Measurements from ENCODE around the gene ZNF480.
A peak's percentile ranks its signal among the peaks of the same experiment; 100 is the strongest.
"Not testable (repeated sequence)": the region's sequence is repeated elsewhere in the genome, so short reads cannot be mapped to it uniquely, and the experiment has no call there.

Gene ZNF480

DNA sequence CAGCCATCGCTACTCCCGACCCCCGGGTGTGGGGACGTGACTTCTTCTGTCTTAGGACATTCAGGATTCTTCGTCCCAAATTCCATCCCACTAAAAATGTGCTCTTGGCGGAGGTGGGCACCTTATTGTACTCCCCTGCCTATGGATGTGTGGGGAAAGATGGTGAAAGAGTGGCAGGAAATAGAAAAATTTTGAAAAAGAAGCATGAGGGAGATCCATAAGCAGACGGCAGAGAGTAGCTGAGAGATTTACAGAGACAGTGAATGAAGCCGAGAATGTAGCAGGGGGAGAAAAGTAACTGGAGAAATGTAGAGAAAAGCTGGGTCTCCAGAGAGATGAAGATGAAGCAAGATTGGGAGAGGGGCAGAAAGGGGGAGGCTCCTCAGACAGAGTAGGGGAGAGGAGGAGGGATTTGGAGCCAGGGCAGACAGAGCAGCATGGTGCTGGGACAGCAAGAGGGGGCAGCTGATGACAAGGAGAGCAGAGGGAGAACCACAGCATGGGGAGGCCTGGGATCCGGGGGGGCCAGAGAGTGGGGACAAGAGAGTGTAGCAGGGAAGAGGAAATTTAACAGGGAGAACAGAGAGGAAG lies 39.9 kb downstream of the ZNF480 start:
- DNase-seq (ENCODE audit: low read depth in 2 of 2) = no peak

DNA sequence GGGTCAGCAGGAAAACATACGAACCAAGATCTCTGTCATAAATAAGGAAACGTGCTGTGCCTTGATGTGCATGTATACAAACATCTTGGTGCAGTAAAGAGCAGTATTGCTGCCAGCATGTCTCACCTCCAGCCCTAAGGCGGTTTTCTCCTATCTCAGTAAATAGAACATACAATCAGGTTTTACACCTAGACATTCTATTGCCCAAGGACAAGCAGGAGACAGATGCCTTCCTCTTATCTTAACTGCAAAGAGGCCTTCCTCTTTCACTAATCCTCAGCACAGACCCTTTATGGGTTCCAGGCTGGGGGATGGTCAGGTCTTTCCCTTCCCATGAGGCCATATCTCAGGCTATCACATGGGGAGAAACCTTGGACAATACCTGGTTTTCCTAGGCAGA lies 42.1 kb downstream of the ZNF480 start:
- DNase-seq (ENCODE audit: low read depth in 2 of 2) = not testable (repeated sequence)

DNA sequence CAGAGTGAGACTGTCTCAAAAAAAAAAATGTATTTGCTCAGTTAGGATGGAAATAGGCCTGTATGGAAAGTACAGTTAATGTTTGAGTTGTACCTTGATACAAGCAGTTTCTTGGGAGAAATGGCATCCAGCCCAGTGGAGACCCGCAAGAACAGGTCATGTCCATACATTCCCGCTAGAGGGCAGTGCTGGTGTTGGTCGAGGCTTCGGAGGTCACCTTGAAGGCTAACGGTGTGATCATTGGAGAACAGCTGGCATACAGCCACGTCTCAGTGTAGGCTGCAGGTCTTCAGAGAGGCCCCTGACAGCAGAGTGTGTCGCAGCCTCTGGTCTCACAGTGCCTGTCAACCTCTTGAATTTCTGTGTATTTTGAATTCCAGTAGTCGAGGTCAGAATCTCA lies 46.6 kb downstream of the ZNF480 start:
- DNase-seq (ENCODE audit: low read depth in 2 of 2) = peak in 1 of 2 experiments; percentile 24

GRCh38 chr19:52345162-52345561 lies 48.2 kb downstream of the ZNF480 start:
- DNase-seq (ENCODE audit: low read depth in 2 of 2) = no peak

DNA sequence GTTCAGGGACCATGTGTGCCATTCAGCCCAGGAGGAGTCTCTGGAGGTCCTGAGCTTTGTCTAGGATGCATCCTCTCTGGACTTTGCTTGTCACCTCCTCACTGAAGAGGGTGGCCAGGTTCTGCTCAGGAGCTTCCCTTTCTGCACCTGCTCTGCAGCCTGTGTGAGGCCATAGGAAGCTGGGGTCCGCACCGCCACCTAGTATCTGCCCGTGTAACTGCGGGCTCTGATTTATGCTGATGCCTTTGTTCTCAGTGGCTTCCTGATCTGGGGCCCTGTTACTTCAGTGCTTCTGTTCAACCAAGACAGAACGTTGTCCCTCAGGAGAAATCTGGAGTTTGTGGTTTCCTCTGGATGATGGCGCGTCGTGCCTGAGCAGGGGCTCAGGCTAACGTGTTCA lies 54.5 kb downstream of the ZNF480 start:
- no peak for DNase-seq (ENCODE audit: low read depth in 2 of 2)

DNA sequence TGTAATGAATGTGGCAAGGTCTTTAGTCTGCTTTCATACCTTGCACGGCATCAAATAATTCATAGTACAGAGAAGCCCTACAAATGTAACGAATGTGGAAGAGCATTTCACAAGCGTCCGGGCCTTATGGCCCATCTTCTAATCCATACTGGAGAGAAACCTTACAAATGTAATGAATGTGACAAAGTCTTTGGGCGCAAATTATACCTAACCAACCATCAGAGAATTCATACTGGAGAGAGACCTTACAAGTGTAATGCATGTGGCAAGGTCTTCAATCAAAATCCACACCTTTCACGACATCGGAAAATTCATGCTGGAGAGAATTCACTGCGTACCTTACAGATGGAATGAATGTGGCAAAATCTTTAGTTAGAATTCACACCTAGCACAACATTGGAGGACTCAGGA lies 69.5 kb downstream of the ZNF480 start:
- DNase-seq (ENCODE audit: low read depth in 2 of 2) = no peak

- peak; percentile 87 for DNase-seq (ENCODE audit: low read depth in 2 of 2)
These were observed 72.8 kb downstream of the ZNF480 start, which contains the start of gene ZNF880 for GRCh38 chr19:52369559-52370340. ZNF880 (plus strand) TSS chr19:52369923; CDS start chr19:52369966, 43 bp downstream.

DNA sequence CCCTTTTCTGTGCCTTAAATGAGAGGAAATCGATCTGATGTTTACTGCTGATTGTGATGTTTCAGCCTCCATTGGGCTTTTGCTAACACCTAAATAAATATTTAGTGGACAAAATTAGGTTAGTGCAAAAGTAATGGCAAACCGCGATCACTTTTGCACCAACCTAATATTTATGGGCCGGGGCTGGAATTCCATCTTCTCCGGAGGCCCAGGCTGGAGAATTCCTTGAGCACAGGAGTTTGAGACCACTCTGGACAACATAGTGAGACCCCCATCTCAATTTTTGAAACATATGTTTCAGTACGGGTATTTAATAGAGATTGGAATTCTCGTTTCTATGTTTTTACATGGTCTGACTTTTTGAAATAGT lies 73.4 kb downstream of the ZNF480 start:
- no peak for DNase-seq (ENCODE audit: low read depth in 2 of 2)
